ENCODE results near the gene GSTCD. TPM values are rescaled to one million over a fixed set of nuclear protein-coding genes. Genes with fewer than 3 reads are reported as not detected.

GSTCD gene
- total RNA-seq, 2 donors from 2014 or later = 3.4 to 4.4 TPM

- Histone ChIP-seq H3K4me1 (no peaks in the 10 kb centered on the region), H3K4me3 (no peak overlapping the region), H3K27ac (no peak overlapping the region), H3K27me3 (no peaks in the 10 kb centered on the region), H3K36me3 (no peaks in the 10 kb centered on the region), H3K9me3 (no peaks in the 10 kb centered on the region)
- TF ChIP-seq CTCF (IDR thresholded peaks at IDR 0.05) = no peak
- DNase-seq (ENCODE audit: low spot score) = no peak
Observed at GRCh38 chr4:105831189-105831588, 122.6 kb downstream of the GSTCD start.

- TF ChIP-seq CTCF (IDR thresholded peaks at IDR 0.05) = no peak
- H3K9me3 ChIP-seq = no peaks in the 10 kb centered on the region
- DNase-seq (ENCODE audit: low spot score) = no peak
Observed at GRCh38 chr4:105835177-105835576, 126.6 kb downstream of the GSTCD start.

GRCh38 chr4:105836537-105836936 lies 128.0 kb downstream of the GSTCD start:
- Histone ChIP-seq H3K27ac (no peak overlapping the region), H3K36me3 (no peaks in the 10 kb centered on the region), H3K4me3 (no peak overlapping the region), H3K9me3 (no peaks in the 10 kb centered on the region), H3K4me1 (no peaks in the 10 kb centered on the region), H3K27me3 (no peaks in the 10 kb centered on the region)
- no peak for DNase-seq (ENCODE audit: low spot score)
- no peak for TF ChIP-seq CTCF (IDR thresholded peaks at IDR 0.05)

More at GRCh38 chr4:105835177-105835576, 126.6 kb downstream of the GSTCD start:
- no peak overlapping the region for H3K4me3 ChIP-seq
- no peak overlapping the region for H3K27ac ChIP-seq
- H3K36me3 ChIP-seq = no peaks in the 10 kb centered on the region
- no peaks in the 10 kb centered on the region for H3K4me1 ChIP-seq
- H3K27me3 ChIP-seq = no peaks in the 10 kb centered on the region

GRCh38 chr4:105837037-105837436 lies 128.5 kb downstream of the GSTCD start:
- H3K27ac ChIP-seq = no peak overlapping the region
- no peaks in the 10 kb centered on the region for H3K4me1 ChIP-seq
- H3K9me3 ChIP-seq = no peaks in the 10 kb centered on the region
- no peaks in the 10 kb centered on the region for H3K36me3 ChIP-seq
- TF ChIP-seq CTCF (IDR thresholded peaks at IDR 0.05) = no peak
- H3K4me3 ChIP-seq = no peak overlapping the region
- DNase-seq (ENCODE audit: low spot score) = no peak
- H3K27me3 ChIP-seq = no peaks in the 10 kb centered on the region

DNA sequence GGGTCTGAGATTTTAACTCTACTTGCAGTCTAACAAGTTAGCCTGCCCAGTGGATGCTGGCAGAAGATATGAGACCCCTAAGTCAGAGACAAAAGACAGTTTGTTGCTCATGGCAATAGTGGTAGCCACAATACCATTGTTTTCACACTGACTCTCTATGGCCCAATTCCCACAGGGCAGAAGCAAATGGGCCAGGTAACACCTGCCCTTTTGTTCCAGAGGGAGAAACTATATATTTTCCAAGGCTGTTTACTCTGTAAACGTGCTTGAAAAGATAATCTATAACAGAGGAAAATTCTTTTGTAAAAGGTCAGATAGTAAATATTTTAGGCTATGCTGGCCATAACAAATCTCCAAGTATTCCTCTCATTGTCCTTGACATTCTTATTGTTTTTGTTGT lies 129.5 kb downstream of the GSTCD start:
- no peaks in the 10 kb centered on the region for H3K4me1 ChIP-seq
- no peak for TF ChIP-seq CTCF (IDR thresholded peaks at IDR 0.05)
- no peaks in the 10 kb centered on the region for H3K36me3 ChIP-seq
- no peak overlapping the region for H3K4me3 ChIP-seq
- DNase-seq (ENCODE audit: low spot score) = no peak
- H3K27ac ChIP-seq = no peak overlapping the region
- no peaks in the 10 kb centered on the region for H3K27me3 ChIP-seq
- H3K9me3 ChIP-seq = no peaks in the 10 kb centered on the region

GRCh38 chr4:105840426-105841174 lies 132.0 kb downstream of the GSTCD start:
- no peak overlapping the region for H3K4me3 ChIP-seq
- no peaks in the 10 kb centered on the region for H3K36me3 ChIP-seq
- no peaks in the 10 kb centered on the region for H3K4me1 ChIP-seq
- TF ChIP-seq CTCF (IDR thresholded peaks at IDR 0.05) = no peak
- H3K27me3 ChIP-seq = no peaks in the 10 kb centered on the region
- H3K27ac ChIP-seq = no peak overlapping the region
- no peak for DNase-seq (ENCODE audit: low spot score)
- no peaks in the 10 kb centered on the region for H3K9me3 ChIP-seq

Measured in right atrium auricular region (tissue), 2 donors.